Natural killer cell (primary cell): Measurements from ENCODE around the gene TCN2. TPM values are rescaled to one million over a fixed set of nuclear protein-coding genes. Genes with fewer than 3 reads are reported as not detected.

ENCODE experiments used
- ATAC-seq, 3 donors: fragments of 150-1000 bp in 2 of 3; fragments of 200-7000 bp in 1 of 3; cut with Tn5 transposase; 1 replicate in 1 of 3; 2 replicates in 2 of 3; pipeline ENCODE4 v1.10.0; 2021; ENCODE audit warnings: mild to moderate bottlenecking in 2 of 3, moderate library complexity in 2 of 3
- DNase-seq, 2 donors: peaks; one replicate each; pipeline versions ENCODE4 v3.0.0 to v3.0.0-alpha.2; 2013 to 2021; ENCODE audit warnings: mixed read lengths in 1 of 2
- H3K27ac ChIP-seq: one replicate; pipeline ENCODE4 v1.5.1; 2013; ENCODE audit warnings: mild to moderate bottlenecking, low read length
- H3K27me3 ChIP-seq: one replicate; pipeline ENCODE4 v1.6.1; 2013; ENCODE audit warnings: low read length; ENCODE audit not compliant: control insufficient read depth, insufficient read depth
- H3K36me3 ChIP-seq: one replicate; pipeline ENCODE4 v1.6.1; 2013; ENCODE audit warnings: low read length; ENCODE audit not compliant: control insufficient read depth, insufficient read depth
- H3K4me1 ChIP-seq: one replicate; pipeline ENCODE4 v1.6.1; 2013; ENCODE audit warnings: low read length; ENCODE audit not compliant: control insufficient read depth, insufficient read depth
- H3K4me3 ChIP-seq: one replicate; pipeline ENCODE4 v1.5.1; 2013; ENCODE audit warnings: low read length
- H3K9me3 ChIP-seq: one replicate; pipeline ENCODE4 v1.6.1; 2013; ENCODE audit warnings: low read length; ENCODE audit not compliant: control insufficient read depth, insufficient read depth
- H3K27ac Mint-ChIP-seq, 2 donors: one replicate each; pipeline ENCODE4 v1.8.0; 2022; ENCODE audit warnings: mild to moderate bottlenecking in 2 of 2, mixed read lengths in 2 of 2, moderate library complexity in 1 of 2
- H3K27me3 Mint-ChIP-seq, 2 donors: one replicate each; pipeline ENCODE4 v1.8.0; 2022; ENCODE audit warnings: low read depth in 2 of 2, mixed read lengths in 2 of 2
- H3K36me3 Mint-ChIP-seq: one replicate; pipeline ENCODE4 v1.8.0; 2022; ENCODE audit warnings: mixed read lengths
- H3K4me1 Mint-ChIP-seq, 2 donors: one replicate each; pipeline ENCODE4 v1.8.0; 2022; ENCODE audit warnings: mixed read lengths in 2 of 2
- H3K4me3 Mint-ChIP-seq: one replicate; pipeline ENCODE4 v1.8.0; 2022; ENCODE audit warnings: mild to moderate bottlenecking, moderate library complexity, mixed read lengths
- H3K9me3 Mint-ChIP-seq, 2 donors: one replicate each; pipeline ENCODE4 v1.8.0; 2022; ENCODE audit warnings: mixed read lengths in 2 of 2
- WGBS: methylation state at CpG from one replicate; pipeline ENCODE4 v1.1.7; 2013; ENCODE audit warnings: missing lambda C conversion rate; ENCODE audit not compliant: insufficient coverage; 5-methylcytosine and 5-hydroxymethylcytosine counted together
- intact Hi-C: fragments of 100-400 bp; cut with micrococcal nuclease; formaldehyde crosslinking; loops from one replicate; pipeline ENCODE4 v1.14.2; 2022
- total RNA-seq, 4 donors: library from RNA; stranded (reverse); fragments of 120-200 nt in 1 of 4; gene quantifications; one replicate each; pipeline versions ENCODE4 v1.2.3 to v1.2.4, GENCODE V29; 2013 to 2022
- TF ChIP-seq, protein P1 (sequence below): fragments of 200-600 bp; IDR thresholded peaks from one replicate; pipeline ENCODE4 v1.8.0; 2022; ENCODE audit warnings: antibody characterized with exemption

TCN2 gene
- total RNA-seq, 3 donors from 2014 or later (not counting 1 experiment from before 2014, with no cell fraction given) = 0.42 to 1.2 (median 0.95) TPM

DNA sequence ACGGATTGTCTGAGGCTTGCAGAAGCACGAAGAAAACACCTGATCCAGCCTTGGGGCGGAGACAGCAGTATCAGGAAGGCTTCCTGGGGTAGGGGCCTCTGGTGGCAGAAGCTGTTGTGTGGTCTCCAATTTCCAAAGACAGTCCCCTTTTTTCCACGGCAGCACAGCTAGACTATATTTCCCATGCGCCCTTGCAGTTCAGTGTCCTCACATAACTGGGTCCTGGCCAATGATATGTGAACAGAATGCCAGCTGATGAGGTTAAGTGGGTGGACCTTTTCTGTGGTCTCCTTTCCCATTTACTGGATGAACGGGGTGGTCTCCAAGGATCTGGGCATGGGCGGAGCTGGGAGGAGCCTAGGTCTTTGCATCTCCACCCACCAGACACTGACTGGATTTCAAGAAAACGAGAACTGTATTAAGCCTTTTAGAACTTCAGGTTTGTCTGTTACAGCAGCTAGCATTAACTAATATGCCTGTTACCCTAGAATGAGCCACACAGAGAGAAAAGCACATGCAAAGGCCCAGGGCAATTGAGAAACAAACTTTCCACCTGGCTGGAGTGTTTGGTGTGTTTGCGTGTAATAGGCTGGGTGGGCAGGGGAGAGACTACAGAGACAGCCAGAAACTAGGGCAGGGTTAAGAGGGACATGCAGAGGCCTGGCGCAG, 38.7 kb upstream of the TCN2 start:
- intact Hi-C loops = no loop called here
- ATAC-seq = no peak
- H3K27ac ChIP-seq = no peak overlapping the region
- H3K9me3 ChIP-seq = no peaks in the 10 kb centered on the region
- Mint-ChIP-seq H3K36me3 (no peaks in the 10 kb centered on the region), H3K9me3 (no peaks in the 10 kb centered on the region), H3K27me3 (peaks cover 0 to 7% of the 10 kb centered on the region in 2 donors), H3K4me1 (no peaks in the 10 kb centered on the region), H3K27ac (no peak overlapping the region), H3K4me3 (no peak overlapping the region)
- TF ChIP-seq, protein P1, sequence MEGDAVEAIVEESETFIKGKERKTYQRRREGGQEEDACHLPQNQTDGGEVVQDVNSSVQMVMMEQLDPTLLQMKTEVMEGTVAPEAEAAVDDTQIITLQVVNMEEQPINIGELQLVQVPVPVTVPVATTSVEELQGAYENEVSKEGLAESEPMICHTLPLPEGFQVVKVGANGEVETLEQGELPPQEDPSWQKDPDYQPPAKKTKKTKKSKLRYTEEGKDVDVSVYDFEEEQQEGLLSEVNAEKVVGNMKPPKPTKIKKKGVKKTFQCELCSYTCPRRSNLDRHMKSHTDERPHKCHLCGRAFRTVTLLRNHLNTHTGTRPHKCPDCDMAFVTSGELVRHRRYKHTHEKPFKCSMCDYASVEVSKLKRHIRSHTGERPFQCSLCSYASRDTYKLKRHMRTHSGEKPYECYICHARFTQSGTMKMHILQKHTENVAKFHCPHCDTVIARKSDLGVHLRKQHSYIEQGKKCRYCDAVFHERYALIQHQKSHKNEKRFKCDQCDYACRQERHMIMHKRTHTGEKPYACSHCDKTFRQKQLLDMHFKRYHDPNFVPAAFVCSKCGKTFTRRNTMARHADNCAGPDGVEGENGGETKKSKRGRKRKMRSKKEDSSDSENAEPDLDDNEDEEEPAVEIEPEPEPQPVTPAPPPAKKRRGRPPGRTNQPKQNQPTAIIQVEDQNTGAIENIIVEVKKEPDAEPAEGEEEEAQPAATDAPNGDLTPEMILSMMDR = no peak
- H3K4me3 ChIP-seq = no peak overlapping the region
- DNase-seq = no peak
- H3K27me3 ChIP-seq = no peaks in the 10 kb centered on the region
- H3K4me1 ChIP-seq = no peaks in the 10 kb centered on the region
- no peaks in the 10 kb centered on the region for H3K36me3 ChIP-seq
- WGBS = 82% methylated on average over 10 of the region's 10 CpGs

DNA sequence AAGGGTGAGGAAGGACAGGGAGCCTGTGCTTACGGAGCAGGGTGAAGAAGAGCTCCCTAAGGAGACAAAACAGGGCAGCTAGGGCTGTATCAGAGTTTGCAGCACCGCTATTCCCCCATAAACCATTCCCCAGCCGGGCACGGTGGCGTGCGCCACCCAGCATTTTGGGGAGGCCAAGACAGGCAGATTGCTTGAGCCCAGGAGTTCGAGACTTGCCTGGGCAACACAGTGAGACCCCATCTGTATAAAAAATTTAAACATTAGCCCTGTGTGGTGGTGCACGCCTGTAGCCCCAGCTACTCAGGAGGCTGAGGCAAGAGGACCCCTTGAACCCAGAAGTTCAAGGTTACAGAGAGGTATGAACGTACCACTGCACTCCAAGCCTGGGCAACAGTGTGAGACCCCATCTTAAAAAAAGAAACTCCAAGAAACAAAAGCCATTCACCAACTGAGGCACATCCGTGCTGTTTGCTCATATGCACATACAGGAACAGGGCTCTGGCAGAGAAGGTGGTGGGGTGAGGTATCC, 37.2 kb upstream of the TCN2 start:
- 91% methylated on average over 10 of the region's 10 CpGs for WGBS
- no peak overlapping the region for H3K27ac Mint-ChIP-seq
- DNase-seq (no peak), ATAC-seq (no peak)
- H3K4me1 Mint-ChIP-seq = no peaks in the 10 kb centered on the region
- H3K27me3 ChIP-seq = no peaks in the 10 kb centered on the region
- H3K36me3 ChIP-seq = no peaks in the 10 kb centered on the region
- TF ChIP-seq, protein P1 = no peak
- intact Hi-C loops = no loop called here
- no peaks in the 10 kb centered on the region for H3K9me3 ChIP-seq
- no peak overlapping the region for H3K4me3 ChIP-seq
- no peaks in the 10 kb centered on the region for H3K4me1 ChIP-seq
- peaks cover 0 to 7% of the 10 kb centered on the region in 2 donors for H3K27me3 Mint-ChIP-seq
- no peak overlapping the region for H3K27ac ChIP-seq
- no peaks in the 10 kb centered on the region for H3K36me3 Mint-ChIP-seq
- H3K4me3 Mint-ChIP-seq = no peak overlapping the region
- no peaks in the 10 kb centered on the region for H3K9me3 Mint-ChIP-seq

GRCh38 chr22:30572210-30572609, 34.8 kb upstream of the TCN2 start:
- no peak overlapping the region for H3K4me3 Mint-ChIP-seq
- H3K36me3 ChIP-seq = peaks cover 16% of the 10 kb centered on the region
- no peak for ATAC-seq
- no peak overlapping the region for H3K27ac Mint-ChIP-seq
- H3K27me3 ChIP-seq = peaks cover 4% of the 10 kb centered on the region
- no peaks in the 10 kb centered on the region for H3K4me1 ChIP-seq
- no peaks in the 10 kb centered on the region for H3K9me3 Mint-ChIP-seq
- H3K36me3 Mint-ChIP-seq = no peaks in the 10 kb centered on the region
- no peak overlapping the region for H3K4me3 ChIP-seq
- no peaks in the 10 kb centered on the region for H3K4me1 Mint-ChIP-seq
- DNase-seq = no peak
- intact Hi-C loops = no loop called here
- TF ChIP-seq, protein P1 = no peak
- H3K27ac ChIP-seq = no peak overlapping the region
- WGBS = 85% methylated on average over 5 of the region's 6 CpGs
- H3K9me3 ChIP-seq = no peaks in the 10 kb centered on the region
- peaks cover 0 to 7% of the 10 kb centered on the region in 2 donors for H3K27me3 Mint-ChIP-seq
